ENCODE results near the gene FAM193B. TPM values are rescaled to one million over a fixed set of nuclear protein-coding genes. Genes with fewer than 3 reads are reported as not detected.
A peak's percentile ranks its signal among the peaks of the same experiment; 100 is the strongest.

Gene FAM193B
- 32.1 TPM for total RNA-seq

DNA sequence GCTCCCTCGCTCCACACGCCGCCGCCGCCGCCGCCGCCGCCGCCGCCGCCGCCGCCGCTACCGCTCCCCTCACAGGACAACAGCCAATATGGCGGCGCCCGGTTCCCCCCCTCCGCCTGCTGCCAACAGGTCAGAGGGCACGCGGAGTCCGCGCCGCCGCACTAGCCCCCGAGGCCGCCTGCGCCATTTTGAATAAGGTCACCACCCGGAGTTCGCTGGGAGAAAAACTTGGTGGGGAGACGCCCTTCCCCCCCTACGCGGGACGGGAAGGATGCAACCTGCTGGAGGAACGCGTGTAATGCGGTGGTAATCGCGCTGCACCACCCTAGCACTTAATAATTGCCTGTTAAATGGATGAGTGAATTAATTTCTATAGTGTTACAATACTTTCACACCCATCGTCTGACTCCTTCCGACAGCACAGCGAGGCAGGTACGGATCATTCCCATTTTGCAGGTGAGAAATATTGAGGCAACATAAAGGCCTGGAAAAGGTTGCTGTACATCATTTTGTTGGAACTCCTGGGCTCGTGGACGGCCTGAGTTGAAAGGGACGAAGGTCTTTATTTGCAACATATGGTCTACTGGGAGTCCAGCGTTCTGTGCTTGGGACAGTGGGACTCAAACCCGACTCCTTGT, at the start of gene FAM193B:
Gene FAM193B (minus strand): TSS at position 90 of the 638 bp plus-strand sequence. CDS start 105 bp downstream, outside the sequence.
- DNase-seq = peak; percentile 88

DNA sequence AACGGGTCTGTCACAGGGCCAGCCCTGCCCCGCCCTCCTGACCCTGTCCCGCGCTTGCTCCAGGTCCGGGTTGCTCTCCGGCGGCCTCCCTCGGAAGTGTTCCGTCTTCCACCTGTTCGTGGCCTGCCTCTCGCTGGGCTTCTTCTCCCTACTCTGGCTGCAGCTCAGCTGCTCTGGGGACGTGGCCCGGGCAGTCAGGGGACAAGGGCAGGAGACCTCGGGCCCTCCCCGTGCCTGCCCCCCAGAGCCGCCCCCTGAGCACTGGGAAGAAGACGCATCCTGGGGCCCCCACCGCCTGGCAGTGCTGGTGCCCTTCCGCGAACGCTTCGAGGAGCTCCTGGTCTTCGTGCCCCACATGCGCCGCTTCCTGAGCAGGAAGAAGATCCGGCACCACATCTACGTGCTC, 49.8 kb upstream of the FAM193B start:
- no peak for DNase-seq

DNA sequence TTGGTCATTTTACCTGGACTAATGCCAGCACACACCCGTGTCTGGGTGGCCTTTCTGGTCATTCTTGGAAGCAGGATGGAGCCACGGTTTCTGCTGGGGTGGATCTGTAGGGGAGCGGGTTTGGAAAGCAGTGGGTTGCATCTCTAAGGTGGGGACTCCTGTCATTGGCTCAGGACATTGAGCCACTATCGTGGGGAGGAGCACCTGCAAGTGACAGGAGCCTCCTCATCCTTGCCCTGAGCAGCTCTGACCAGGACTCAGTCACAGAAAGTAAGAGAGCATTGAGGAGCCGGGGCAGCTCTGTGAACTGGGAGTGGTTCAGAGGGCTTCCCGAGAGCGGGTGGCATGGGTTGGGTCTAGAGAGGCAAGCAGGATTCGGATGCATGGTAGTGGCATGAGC, 49.3 kb upstream of the FAM193B start:
- DNase-seq = no peak

DNA sequence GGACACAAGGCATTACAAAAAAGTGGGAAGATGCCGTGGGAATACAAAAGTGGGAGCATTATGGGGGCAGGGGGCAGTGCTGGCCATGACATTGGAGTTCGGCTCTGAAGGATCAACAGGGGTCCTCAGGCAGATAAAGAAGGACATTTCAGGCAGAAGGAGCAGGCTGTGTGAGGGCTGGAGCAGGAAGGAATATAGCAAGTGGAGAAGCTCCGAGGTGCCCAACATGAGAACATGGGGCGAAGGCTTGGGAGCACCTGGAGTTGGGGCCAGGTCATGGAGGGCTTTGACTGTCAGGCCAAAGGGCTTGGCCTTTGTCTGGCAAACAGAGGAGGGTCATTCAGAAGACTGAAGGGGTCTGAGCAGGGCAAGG, 48.1 kb upstream of the FAM193B start:
- DNase-seq = no peak

DNA sequence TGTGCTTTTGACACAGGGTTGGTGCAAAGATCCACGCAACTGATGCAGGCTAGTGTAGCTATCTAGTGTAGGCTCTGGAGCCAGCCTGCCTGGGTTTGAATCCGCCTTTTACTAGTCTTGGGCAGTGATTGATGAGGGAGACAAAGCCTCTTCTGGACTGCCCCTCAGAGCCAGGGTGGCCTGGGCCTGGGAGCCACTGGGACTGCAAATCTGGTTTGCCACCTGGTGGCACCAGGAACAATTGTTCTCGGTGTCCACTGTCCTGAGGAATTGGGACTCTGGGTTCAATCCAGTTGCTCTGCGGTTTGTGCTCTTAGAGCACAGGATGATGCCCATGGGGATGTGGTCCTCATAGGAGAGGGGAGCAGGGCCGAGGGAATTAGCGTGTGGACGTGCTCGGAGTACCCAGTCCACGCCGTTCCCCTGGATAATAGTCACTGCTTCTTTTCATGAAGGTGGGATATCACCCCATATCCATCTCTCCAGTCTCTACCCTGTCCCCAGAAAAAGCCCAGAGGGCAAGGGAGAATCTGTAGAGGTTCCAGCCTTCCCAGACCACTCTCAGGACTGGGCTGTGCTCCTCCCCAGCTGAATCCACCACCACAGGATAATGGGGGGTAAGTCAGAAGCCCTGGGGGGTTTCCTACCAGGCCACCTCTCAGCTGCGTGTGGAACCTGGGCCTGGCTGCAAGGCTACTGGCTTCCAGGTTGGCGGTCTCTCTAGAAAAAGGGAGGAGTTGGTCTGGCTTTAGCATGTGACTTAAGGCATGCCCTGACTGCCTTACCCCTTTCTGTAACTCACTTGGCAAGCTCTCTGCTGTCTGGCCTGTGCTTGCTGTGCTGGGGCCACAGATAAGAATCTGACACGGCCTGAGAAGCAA, 47.5 kb upstream of the FAM193B start:
- DNase-seq = no peak

DNA sequence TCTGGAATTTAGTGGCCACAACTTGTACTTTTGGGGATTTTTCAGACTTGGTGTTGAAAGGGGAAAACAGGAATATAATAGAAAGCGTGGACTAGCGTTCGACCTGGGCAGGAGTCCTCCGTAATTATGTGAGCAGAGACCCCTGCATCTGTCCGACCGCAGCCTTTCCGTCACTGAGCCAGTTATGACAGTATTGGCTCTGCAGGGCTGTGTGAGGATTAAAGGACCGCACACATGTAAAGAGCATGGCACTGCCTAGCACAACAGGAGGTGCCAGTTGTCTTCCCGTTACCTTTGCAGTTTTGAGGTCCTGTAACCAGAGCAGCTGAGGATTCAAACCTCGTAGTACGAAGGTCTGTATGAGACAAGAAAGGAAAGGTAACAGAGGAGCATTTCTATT, 46.8 kb upstream of the FAM193B start:
- DNase-seq = no peak

DNA sequence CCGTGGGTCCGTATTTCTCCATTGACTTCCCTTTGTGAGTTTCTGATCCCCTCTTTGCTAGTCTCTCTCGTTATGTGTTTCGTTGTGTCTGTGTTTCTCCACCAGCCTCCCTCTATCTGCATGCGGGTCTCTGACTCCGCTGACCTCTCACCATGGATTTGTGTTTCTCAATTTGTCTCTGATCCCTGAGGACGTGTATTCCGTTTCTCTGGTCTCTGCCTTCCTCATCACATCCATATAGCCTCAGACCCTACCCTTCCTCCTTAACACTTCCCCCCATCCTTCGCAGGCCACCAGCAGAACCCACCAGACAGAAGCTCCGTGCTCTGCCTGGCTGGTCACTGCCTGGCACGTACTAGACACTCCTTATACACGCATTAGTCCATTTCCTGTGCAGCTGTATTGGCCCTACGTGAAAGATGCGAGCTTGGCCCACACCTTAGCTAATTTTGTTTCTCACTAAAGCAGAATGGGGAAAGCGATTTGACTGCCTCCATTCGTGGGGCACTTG, 46.2 kb upstream of the FAM193B start:
- DNase-seq = no peak

DNA sequence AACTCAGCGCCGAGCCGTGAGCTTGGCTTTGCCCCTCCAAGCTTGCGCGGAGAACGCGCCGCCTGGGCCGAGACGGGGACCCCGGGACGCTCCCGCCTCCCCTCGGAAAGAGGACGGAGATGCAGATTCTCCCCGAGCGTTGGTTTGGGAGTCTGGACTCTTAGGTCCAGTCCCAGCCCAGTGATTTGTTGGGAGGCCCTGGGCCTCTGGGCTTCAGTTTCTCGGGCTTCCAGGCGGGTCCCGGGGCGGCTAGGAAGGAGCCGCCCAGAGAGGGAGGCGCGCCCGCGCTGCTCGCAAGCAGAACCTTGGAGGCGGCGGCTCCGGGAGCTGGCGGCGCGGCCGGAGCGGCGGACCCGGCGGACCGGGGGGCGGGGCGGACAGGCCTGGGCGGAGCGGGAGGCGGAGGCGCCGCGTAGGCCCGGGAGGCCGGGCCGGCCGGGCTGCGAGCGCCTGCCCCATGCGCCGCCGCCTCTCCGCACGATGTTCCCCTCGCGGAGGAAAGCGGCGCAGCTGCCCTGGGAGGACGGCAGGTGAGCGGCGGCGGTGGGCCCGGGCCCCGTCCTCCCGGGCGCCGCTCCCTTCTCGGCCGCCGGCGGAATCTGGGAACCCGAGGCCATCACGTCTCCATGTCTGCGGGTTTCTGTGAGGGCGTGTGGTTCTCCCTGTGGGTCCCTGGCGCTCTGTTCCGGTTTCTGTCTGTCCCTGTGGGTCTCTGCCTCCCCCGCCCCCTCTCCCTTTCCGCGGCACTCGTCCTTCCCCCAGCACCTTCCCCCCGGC, 45.6 kb upstream of the FAM193B start, which contains the start of gene B4GALT7:
Gene B4GALT7 (plus strand): TSS at position 402 of the 777 bp plus-strand sequence. CDS start 79 bp downstream, at position 481.
- peak; percentile 79 for DNase-seq

DNA sequence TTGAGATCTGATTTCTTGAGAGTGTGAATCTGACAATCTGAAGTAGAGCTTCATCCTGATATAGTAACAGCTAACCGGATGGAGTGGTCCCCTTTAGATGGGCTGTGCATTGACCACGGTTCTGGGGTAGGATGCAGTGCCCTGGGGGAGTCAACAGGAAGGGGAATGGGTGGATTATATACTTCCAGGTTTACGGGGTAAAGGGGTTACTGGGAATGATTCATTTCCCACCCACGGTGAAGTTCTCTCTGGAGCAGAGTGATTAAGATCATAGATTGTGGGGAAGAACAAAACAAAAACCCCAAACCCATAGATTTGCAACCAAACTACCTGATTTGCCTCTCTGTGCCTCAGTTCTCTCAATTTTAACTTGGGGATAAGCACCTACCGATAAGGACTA, 44.1 kb upstream of the FAM193B start:
- DNase-seq = no peak

DNA sequence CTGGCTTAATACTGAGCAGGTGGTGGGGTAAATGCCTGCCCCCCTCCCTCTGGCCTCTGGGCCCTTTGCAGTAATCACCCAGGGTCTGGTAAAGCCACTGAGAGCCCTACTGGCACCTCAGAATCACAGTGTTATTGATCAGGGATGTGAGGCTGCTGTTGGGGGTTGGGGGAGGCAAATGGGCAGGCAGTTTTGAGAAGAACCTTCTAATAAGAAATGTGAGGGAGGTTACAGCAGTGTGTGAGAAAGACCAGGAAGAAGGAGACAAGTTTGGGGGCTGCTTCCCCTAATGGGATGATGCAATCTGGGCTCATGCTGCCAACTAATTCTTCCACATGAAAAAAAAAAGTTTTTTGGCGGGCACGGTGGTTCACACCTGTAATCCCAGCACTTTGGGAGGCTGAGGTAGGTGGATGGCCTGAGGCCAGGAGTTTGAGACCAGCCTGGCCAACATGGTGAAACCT, 42.4 kb upstream of the FAM193B start:
- DNase-seq = no peak

DNA sequence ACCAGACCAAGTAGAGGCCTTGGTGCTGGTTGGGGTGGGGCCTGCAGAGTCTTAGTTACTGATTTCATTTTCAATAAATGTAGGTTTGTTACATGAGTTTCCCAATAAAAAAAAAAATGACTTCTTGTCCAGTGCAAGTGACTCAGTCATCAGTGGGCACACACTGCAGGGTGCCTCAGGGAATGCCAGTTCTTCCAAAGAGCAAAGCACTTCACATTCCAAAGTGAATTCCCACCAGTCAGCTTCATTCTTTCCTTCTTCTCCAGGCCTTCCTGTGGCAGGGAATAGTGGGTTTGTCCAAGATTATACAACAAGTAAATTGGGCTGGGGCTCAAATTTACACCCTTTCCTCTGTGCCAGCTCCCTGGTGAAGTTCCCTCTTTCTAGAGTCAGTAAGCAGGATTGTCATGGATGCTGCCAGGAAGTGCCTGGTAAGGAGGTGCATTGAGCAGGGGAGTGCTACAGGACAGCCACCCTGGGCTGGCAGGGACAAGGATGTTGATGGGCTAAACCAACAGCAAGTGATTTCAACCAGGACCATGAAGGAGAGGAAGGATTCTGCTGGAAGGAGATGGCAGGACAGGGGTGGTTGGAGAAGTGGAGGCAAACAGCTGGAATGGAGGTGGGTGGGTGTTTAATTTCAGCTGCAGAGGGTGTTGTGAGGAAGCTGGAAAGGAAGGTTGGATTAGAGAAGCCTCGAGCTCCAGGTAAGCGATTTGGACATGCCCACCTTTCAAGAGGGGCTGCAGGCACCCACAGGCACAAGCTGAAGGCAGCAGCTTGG, 41.8 kb upstream of the FAM193B start:
- DNase-seq = no peak

DNA sequence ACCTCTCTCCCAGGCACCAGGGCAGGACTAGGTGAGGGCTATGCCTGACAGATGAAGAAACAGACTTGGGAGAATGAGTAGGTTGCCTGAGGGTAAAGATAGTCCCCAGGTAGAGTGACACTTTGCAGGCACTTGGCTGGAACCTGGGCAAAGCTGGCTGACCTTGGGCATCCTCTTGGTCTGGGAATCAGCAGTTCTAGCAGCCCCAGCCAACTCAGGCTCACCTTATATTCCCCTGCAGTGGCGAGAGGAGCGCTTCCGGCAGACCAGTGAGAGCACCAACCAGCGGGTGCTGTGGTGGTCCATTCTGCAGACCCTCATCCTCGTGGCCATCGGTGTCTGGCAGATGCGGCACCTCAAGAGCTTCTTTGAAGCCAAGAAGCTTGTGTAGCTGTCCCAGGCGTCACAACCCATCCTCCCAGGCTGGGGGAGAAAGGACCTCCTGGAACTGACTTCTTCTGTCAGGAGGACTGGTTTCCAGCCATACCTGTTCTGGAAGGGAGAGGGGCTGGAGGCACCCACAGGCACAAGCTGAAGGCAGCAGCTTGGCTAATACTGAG, 40.7 kb upstream of the FAM193B start:
- no peak for DNase-seq

DNA sequence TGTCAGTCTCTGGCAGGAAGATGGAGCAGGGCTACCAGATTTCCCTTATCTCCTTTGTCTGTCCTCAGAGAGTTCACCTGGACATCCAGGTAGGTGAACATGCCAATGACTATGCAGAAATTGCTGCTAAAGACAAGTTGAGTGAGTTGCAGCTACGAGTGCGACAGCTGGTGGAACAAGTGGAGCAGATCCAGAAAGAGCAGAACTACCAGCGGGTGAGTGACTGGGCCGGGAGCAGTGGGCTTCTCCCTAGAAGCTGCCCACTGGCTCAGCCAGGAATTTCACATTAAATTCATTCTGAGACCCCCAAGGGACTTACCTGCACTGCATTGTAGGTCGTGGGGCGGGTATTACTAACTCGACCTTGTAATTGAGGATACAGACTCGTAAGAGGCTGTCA, 39.7 kb upstream of the FAM193B start:
- DNase-seq = no peak

DNA sequence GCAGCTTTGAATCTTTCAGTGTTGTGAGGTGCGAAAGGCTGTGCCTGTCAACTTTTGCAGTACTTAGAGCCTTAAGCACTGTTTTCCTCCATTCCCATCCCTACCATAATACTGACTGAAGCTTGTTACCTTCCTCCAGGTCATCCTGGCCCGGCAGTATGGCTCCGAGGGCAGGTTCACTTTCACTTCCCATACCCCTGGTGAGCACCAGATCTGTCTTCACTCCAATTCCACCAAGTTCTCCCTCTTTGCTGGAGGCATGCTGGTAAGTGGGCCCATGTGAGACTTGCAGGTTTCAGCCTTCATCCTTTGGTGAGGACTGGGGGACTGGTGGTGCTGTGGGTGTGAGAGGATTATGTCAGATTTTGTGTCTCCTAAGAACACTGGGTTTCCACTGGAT, 39.1 kb upstream of the FAM193B start:
- no peak for DNase-seq

DNA sequence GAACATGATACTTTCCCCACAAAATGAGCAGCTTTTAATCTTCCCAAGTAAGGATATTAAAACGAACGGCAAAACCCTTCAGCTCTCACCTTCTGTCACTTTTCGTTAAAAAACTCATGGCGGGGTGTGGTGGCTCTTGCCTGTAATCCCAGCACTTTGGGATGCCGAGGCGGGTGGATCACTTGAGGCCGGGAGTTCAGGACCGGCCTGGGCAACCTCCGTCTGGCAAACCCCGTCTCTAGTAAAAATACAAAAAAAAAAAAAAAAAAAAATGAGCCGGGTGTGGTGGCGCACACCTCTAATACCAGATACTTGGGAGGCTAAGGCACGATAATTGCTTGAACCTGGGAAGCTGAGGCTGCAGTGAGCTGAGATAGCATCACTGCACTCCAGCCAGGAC, 38.5 kb upstream of the FAM193B start:
- DNase-seq = no peak

DNA sequence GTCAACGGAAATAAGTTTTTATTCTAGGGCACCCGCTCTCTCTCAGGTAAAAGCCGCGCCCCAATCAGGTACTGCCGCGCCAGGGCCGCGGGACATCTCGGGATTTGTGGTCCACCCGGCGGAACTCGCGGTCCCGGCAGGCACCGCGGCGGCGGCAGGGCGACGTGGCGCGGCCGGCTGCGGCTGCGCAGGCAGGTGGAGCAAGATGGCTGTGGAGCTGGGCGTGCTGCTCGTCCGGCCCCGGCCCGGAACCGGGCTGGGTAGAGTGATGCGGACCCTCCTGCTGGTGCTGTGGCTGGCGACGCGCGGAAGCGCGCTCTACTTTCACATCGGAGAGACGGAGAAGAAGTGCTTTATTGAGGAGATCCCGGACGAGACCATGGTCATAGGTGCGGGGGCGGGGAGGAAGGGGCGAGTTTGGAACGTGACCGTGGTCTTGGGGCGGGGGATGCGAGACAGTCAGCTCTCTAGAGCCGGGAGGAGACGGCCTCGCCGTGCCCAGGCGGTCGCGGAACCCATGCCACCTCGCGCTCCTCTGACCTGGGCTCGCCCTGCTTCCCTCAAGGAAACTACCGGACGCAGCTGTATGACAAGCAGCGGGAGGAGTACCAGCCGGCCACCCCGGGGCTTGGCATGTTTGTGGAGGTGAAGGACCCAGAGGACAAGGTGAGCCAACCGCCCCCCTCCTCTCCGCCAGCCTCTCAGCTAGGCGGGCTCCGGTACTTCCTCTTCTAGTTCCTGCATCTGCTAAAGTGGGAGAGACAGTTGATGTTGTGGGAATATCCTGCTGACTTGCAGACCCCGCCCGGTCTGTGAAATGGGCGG, 37.9 kb upstream of the FAM193B start, which contains the start of gene TMED9:
Gene TMED9 (plus strand): TSS at position 194 of the 825 bp plus-strand sequence. CDS start 12 bp downstream, at position 206.
- DNase-seq = peak; percentile 82

DNA sequence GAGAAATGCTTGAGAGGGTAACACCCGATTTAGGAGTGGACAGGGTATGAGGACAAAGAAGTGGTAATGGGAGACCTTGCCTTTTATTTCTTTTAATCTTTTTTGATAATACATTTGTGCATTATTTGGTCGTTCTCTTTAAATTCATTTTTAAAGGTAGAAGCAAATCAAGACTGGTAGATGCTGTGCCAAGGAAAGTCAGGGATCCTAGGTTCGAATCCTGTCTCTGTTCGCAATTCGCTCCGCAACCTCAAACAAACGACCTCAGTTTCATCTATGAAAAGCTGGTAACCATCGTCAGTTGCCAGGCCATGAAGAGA, 37.3 kb upstream of the FAM193B start:
- no peak for DNase-seq

DNA sequence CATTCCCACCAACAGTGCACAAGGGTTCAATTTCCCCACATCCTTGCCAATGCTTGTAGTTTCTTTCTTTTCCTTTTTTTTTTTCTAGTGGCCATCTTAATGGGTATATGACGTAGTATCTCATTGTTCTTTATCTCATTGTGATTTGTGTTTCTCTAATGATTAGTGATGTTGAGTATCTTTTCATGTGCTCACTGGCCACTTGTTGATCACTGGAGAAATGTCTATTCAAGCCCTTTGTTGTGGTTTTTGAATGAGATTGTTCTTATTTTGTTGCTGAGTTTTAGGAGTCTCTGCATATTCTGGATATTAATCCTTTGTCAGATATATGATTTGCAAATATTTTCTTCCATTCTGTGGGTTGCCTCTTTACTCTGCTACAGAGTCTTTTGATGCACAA, 36.0 kb upstream of the FAM193B start:
- no peak for DNase-seq

DNA sequence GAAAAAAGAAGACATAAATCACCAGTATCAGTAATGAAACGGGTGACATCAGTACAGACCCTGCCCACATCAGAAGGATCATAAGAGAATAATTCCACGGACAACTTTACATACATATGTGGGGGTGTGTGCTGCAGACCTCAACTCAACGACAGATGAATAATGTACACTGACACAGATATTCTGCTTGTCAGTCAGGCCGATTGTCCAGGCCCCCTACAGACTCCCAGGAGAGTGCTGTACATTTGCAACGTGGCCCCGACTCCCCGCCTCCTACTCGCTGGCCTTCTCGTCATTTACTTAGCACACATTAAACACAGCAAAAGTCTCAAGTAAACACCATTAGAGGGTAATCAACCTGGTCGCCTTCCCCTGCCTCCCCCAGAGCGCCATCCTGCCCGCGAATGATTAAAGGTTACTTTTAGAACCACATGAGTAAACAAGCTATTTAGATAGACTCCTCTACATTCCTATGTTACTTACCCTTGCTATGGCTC, 34.1 kb upstream of the FAM193B start:
- DNase-seq = no peak

DNA sequence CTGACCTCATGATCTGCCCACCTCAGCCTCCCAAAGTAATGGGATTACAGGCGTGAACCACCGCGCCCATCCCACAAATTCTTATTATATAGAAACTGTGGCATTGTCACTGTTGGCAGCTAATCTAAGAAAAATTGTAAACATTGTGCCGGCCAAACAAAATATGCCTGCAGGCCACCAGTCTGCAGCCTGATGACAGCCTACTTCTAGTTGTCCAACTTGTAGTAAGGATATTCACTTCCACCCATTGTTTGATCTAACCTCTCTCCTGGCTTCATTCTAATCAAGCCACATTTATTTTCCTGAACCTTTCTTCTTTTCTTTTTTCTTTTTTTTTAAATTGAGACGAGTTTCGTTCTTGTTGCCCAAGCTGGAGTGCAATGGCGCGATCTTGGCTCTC, 24.0 kb upstream of the FAM193B start:
- DNase-seq = no peak

All from occipital lobe (tissue), 2 donors.